Neural crest cell (in vitro differentiated cells): Measurements from ENCODE around the gene ADAMTS9. TPM values are rescaled to one million over a fixed set of nuclear protein-coding genes. Genes with fewer than 3 reads are reported as not detected.

ENCODE experiments used
- DNase-seq: peaks from one replicate; pipeline ENCODE4 v3.0.0; 2021; ENCODE audit warnings: low read depth, mixed read lengths, low spot score
- H3K27ac Mint-ChIP-seq: one replicate; pipeline ENCODE4 v1.8.0; 2021; ENCODE audit warnings: mild to moderate bottlenecking, mixed read lengths; ENCODE audit not compliant: unreplicated experiment
- H3K27me3 Mint-ChIP-seq: 2 replicates; pipeline ENCODE4 v1.8.0; 2021; ENCODE audit warnings: low read depth, mild to moderate bottlenecking, mixed read lengths
- H3K36me3 Mint-ChIP-seq: 2 replicates; pipeline ENCODE4 v1.8.0; 2021; ENCODE audit warnings: low read depth, mild to moderate bottlenecking, mixed read lengths
- H3K4me1 Mint-ChIP-seq: 2 replicates; pipeline ENCODE4 v1.8.0; 2021; ENCODE audit warnings: mixed read lengths
- H3K4me3 Mint-ChIP-seq: one replicate; pipeline ENCODE4 v1.8.0; 2021; ENCODE audit warnings: mild to moderate bottlenecking, mixed read lengths
- H3K9me3 Mint-ChIP-seq: 2 replicates; pipeline ENCODE4 v1.8.0; 2021; ENCODE audit warnings: mixed read lengths
- CTCF ChIP-seq: fragments of 200-600 bp; sonication (generic); conservative IDR thresholded peaks from 2 replicates; pipeline ENCODE4 v1.5.0; 2021; ENCODE audit warnings: antibody characterized with exemption, mild to moderate bottlenecking
- total RNA-seq: library from RNA; stranded (reverse); gene quantifications from 2 replicates; pipeline ENCODE4 v1.2.1, GENCODE V29; 2021

Gene ADAMTS9
- total RNA-seq, 1 donor from 2014 or later, result 15.1 TPM

- Mint-ChIP-seq H3K27me3 (no peaks in the 10 kb centered on the region), H3K4me1 (peaks cover 5% of the 10 kb centered on the region), H3K9me3 (peaks cover 2% of the 10 kb centered on the region), H3K36me3 (no peaks in the 10 kb centered on the region), H3K27ac (no peak overlapping the region), H3K4me3 (no peak overlapping the region)
- no peak for TF ChIP-seq CTCF
- no peak for DNase-seq
Measured at GRCh38 chr3:64508140-64508539, 179.7 kb downstream of the ADAMTS9 start.

GRCh38 chr3:64506255-64506654 is 181.5 kb downstream of the ADAMTS9 start:
- no peak overlapping the region for H3K27ac Mint-ChIP-seq
- H3K4me1 Mint-ChIP-seq, result peaks cover 5% of the 10 kb centered on the region
- H3K4me3 Mint-ChIP-seq, result no peak overlapping the region
- no peak for TF ChIP-seq CTCF
- H3K9me3 Mint-ChIP-seq, result no peaks in the 10 kb centered on the region
- DNase-seq, result no peak
- H3K36me3 Mint-ChIP-seq, result no peaks in the 10 kb centered on the region
- no peaks in the 10 kb centered on the region for H3K27me3 Mint-ChIP-seq

- no peak for TF ChIP-seq CTCF
- no peak overlapping the region for H3K27ac Mint-ChIP-seq
- peaks cover 5% of the 10 kb centered on the region for H3K4me1 Mint-ChIP-seq
- no peaks in the 10 kb centered on the region for H3K27me3 Mint-ChIP-seq
- no peaks in the 10 kb centered on the region for H3K36me3 Mint-ChIP-seq
- H3K9me3 Mint-ChIP-seq, result no peaks in the 10 kb centered on the region
- no peak for DNase-seq
- no peak overlapping the region for H3K4me3 Mint-ChIP-seq
Measured at GRCh38 chr3:64505419-64505818, 182.4 kb downstream of the ADAMTS9 start.

GRCh38 chr3:64502284-64502683 is 185.5 kb downstream of the ADAMTS9 start:
- Mint-ChIP-seq H3K27ac (no peak overlapping the region), H3K4me1 (peaks cover 5% of the 10 kb centered on the region), H3K27me3 (no peaks in the 10 kb centered on the region)

GRCh38 chr3:64501298-64501906 is 186.4 kb downstream of the ADAMTS9 start:
- no peaks in the 10 kb centered on the region for H3K9me3 Mint-ChIP-seq
- H3K27me3 Mint-ChIP-seq, result no peaks in the 10 kb centered on the region
- H3K4me1 Mint-ChIP-seq, result peaks cover 5% of the 10 kb centered on the region
- TF ChIP-seq CTCF, result no peak
- H3K36me3 Mint-ChIP-seq, result no peaks in the 10 kb centered on the region
- no peak for DNase-seq
- H3K4me3 Mint-ChIP-seq, result no peak overlapping the region
- H3K27ac Mint-ChIP-seq, result no peak overlapping the region

More at GRCh38 chr3:64502284-64502683, 185.5 kb downstream of the ADAMTS9 start:
- no peak for TF ChIP-seq CTCF
- no peak for DNase-seq
- Mint-ChIP-seq H3K9me3 (no peaks in the 10 kb centered on the region), H3K36me3 (no peaks in the 10 kb centered on the region), H3K4me3 (no peak overlapping the region)
